ENCODE results near the gene PDIA6. TPM values are rescaled to one million over a fixed set of nuclear protein-coding genes. Genes with fewer than 3 reads are reported as not detected.

The PDIA6 gene
- total and polyA plus RNA-seq, 4 donors: 159 to 348 (median 246) TPM

DNA sequence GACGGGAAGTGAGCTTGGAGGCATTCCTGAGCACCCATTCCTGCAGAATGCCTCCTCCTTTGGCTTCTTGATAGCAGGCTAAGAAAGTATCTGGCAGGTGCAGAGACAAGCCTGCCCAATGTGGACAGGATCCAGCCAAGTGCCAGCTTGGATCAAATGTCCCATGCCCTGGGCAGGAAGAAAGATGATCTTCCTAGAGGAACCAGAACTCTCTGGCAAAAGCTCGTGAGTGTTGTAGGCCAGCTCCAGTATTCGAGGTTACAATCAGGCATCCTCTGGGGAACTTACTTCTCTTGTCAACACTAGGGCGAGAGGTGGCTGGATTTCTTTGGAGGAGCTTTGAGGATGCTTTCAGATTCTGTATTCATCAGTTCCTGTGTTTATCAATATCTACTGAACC, 29.9 kb upstream of the PDIA6 start:
- 91% methylated on average over 4 of the region's 4 CpGs for WGBS

GRCh38 chr2:10841547-10842219, 29.1 kb upstream of the PDIA6 start:
- peaks cover 0 to 15% (median 5%) of the 10 kb centered on the region in 4 donors for H3K9me3 ChIP-seq (ENCODE audit: control insufficient read depth in 4 of 4, low read length in 3 of 4)
- no peak overlapping the region for H3K4me3 ChIP-seq (ENCODE audit: low read depth in 1 of 3, low read length in 3 of 3)
- peaks cover 0 to 2% (median 0%) of the 10 kb centered on the region in 4 donors for H3K4me1 ChIP-seq (ENCODE audit: control insufficient read depth in 4 of 4, insufficient read depth in 4 of 4, low read length in 3 of 4)
- no peaks in the 10 kb centered on the region for H3K27me3 ChIP-seq (ENCODE audit: control insufficient read depth in 4 of 4, insufficient read depth in 4 of 4, low read length in 3 of 4)
- TF ChIP-seq SP1 (IDR thresholded peaks at IDR 0.05): no peak
- TF ChIP-seq, protein P1, sequence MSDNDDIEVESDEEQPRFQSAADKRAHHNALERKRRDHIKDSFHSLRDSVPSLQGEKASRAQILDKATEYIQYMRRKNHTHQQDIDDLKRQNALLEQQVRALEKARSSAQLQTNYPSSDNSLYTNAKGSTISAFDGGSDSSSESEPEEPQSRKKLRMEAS (IDR thresholded peaks at IDR 0.05): no peak
- no peak for TF ChIP-seq YY1 (IDR thresholded peaks at IDR 0.05)
- no peak for TF ChIP-seq JUND (IDR thresholded peaks at IDR 0.05)
- no peak for TF ChIP-seq TAF1 (conservative IDR thresholded peaks at IDR 0.05)
- no peak for TF ChIP-seq FOXA2 (IDR thresholded peaks at IDR 0.05)
- no peak for TF ChIP-seq FOXA1 (IDR thresholded peaks at IDR 0.05)
- TF ChIP-seq, protein P2, sequence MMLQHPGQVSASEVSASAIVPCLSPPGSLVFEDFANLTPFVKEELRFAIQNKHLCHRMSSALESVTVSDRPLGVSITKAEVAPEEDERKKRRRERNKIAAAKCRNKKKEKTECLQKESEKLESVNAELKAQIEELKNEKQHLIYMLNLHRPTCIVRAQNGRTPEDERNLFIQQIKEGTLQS (IDR thresholded peaks at IDR 0.05): no peak
- 51% methylated on average over 3 of the region's 3 CpGs for WGBS
- no peak overlapping the region for H3K9ac ChIP-seq (ENCODE audit: low read depth in 1 of 2, low read length in 2 of 2)
- no peak overlapping the region for H3K27ac ChIP-seq (ENCODE audit: low read depth in 1 of 2, low read length in 2 of 2)
- H3K36me3 ChIP-seq (ENCODE audit: control insufficient read depth in 4 of 4, insufficient read depth in 3 of 4, low read depth in 1 of 4, low read length in 3 of 4): no peaks in the 10 kb centered on the region
- DNase-seq (ENCODE audit: low spot score): no peak

More for the DNA sequence above, 29.9 kb upstream of the PDIA6 start:
- Histone ChIP-seq H3K27ac (ENCODE audit: low read depth in 1 of 2, low read length in 2 of 2) (no peak overlapping the region), H3K9ac (ENCODE audit: low read depth in 1 of 2, low read length in 2 of 2) (no peak overlapping the region), H3K4me3 (ENCODE audit: low read depth in 1 of 3, low read length in 3 of 3) (no peak overlapping the region), H3K36me3 (ENCODE audit: control insufficient read depth in 4 of 4, insufficient read depth in 3 of 4, low read depth in 1 of 4, low read length in 3 of 4) (no peaks in the 10 kb centered on the region), H3K4me1 (ENCODE audit: control insufficient read depth in 4 of 4, insufficient read depth in 4 of 4, low read length in 3 of 4) (peaks cover 0 to 2% (median 0%) of the 10 kb centered on the region in 4 donors), H3K9me3 (ENCODE audit: control insufficient read depth in 4 of 4, low read length in 3 of 4) (peaks cover 0 to 15% (median 5%) of the 10 kb centered on the region in 4 donors), H3K27me3 (ENCODE audit: control insufficient read depth in 4 of 4, insufficient read depth in 4 of 4, low read length in 3 of 4) (no peaks in the 10 kb centered on the region)
- DNase-seq (ENCODE audit: low spot score): no peak
- TF ChIP-seq, protein P2 (IDR thresholded peaks at IDR 0.05): no peak
- TF ChIP-seq GABPA (IDR thresholded peaks at IDR 0.05 in 1 of 2, conservative IDR thresholded peaks at IDR 0.05 in 1 of 2) (no peak), RAD21 (IDR thresholded peaks at IDR 0.05) (no peak), ZBTB33 (IDR thresholded peaks at IDR 0.05) (no peak), NR2F2 (IDR thresholded peaks at IDR 0.05) (no peak), CTCF (IDR thresholded peaks at IDR 0.05; ENCODE audit: low read depth, low read length, missing input control) (no peak), SP1 (IDR thresholded peaks at IDR 0.05) (no peak), TAF1 (conservative IDR thresholded peaks at IDR 0.05) (no peak), YY1 (IDR thresholded peaks at IDR 0.05) (no peak), FOXA2 (IDR thresholded peaks at IDR 0.05) (no peak), RXRA (IDR thresholded peaks at IDR 0.05) (no peak), JUND (IDR thresholded peaks at IDR 0.05) (no peak), EGR1 (IDR thresholded peaks at IDR 0.05; ENCODE audit: low read depth in 2 of 2) (no peak), HNF4G (IDR thresholded peaks at IDR 0.05) (no peak)
- TF ChIP-seq, protein P1 (IDR thresholded peaks at IDR 0.05): no peak
